ENCODE data around the gene FBXO9.

FBXO9 gene

GRCh38 chr6:53027131-53027718 lies 38.0 kb upstream of the FBXO9 start:
- Histone ChIP-seq H3K9me2 (replicated peaks; ENCODE audit: insufficient read depth, low read length) (no peaks in the 10 kb centered on the region), H3K4me2 (ENCODE audit: low read depth, low read length, poor library complexity, severe bottlenecking) (no peak overlapping the region), H3K9ac (ENCODE audit: low read length) (no peak overlapping the region), H3K36me3 (ENCODE audit: low read length) (no peaks in the 10 kb centered on the region), H2AFZ (ENCODE audit: low read depth, low read length, severe bottlenecking) (no peak overlapping the region), H3K27ac (ENCODE audit: low read depth, low read length) (no peak overlapping the region), H3K4me3 (ENCODE audit: insufficient read depth, low read length, poor library complexity, severe bottlenecking) (no peak overlapping the region), H3F3A (ENCODE audit: insufficient read depth) (no peaks in the 10 kb centered on the region), H3K79me2 (ENCODE audit: insufficient read depth, low read length) (no peaks in the 10 kb centered on the region), H3K9me3 (ENCODE audit: insufficient read depth, low read length) (no peaks in the 10 kb centered on the region), H3K27me3 (ENCODE audit: low read length) (no peaks in the 10 kb centered on the region), H4K20me1 (ENCODE audit: low read depth, low read length) (no peaks in the 10 kb centered on the region)
- no peak for TF ChIP-seq EZH2phosphoT487 (conservative IDR thresholded peaks at IDR 0.05; ENCODE audit: low read length)
- TF ChIP-seq CTCF (IDR thresholded peaks at IDR 0.05; ENCODE audit: insufficient read depth, low read length, poor library complexity, severe bottlenecking): no peak

GRCh38 chr6:53028467-53028866 lies 36.7 kb upstream of the FBXO9 start:
- H3K4me3 ChIP-seq (ENCODE audit: insufficient read depth, low read length, poor library complexity, severe bottlenecking): no peak overlapping the region
- no peaks in the 10 kb centered on the region for H3F3A ChIP-seq (ENCODE audit: insufficient read depth)
- H3K27ac ChIP-seq (ENCODE audit: low read depth, low read length): no peak overlapping the region
- no peaks in the 10 kb centered on the region for H4K20me1 ChIP-seq (ENCODE audit: low read depth, low read length)
- no peaks in the 10 kb centered on the region for H3K9me2 ChIP-seq (replicated peaks; ENCODE audit: insufficient read depth, low read length)
- H3K36me3 ChIP-seq (ENCODE audit: low read length): no peaks in the 10 kb centered on the region
- no peaks in the 10 kb centered on the region for H3K9me3 ChIP-seq (ENCODE audit: insufficient read depth, low read length)
- no peaks in the 10 kb centered on the region for H3K27me3 ChIP-seq (ENCODE audit: low read length)
- TF ChIP-seq CTCF (IDR thresholded peaks at IDR 0.05; ENCODE audit: insufficient read depth, low read length, poor library complexity, severe bottlenecking) (no peak), EZH2phosphoT487 (conservative IDR thresholded peaks at IDR 0.05; ENCODE audit: low read length) (no peak)
- H3K79me2 ChIP-seq (ENCODE audit: insufficient read depth, low read length): no peaks in the 10 kb centered on the region
- no peak overlapping the region for H2AFZ ChIP-seq (ENCODE audit: low read depth, low read length, severe bottlenecking)
- H3K9ac ChIP-seq (ENCODE audit: low read length): no peak overlapping the region
- H3K4me2 ChIP-seq (ENCODE audit: low read depth, low read length, poor library complexity, severe bottlenecking): no peak overlapping the region

GRCh38 chr6:53029257-53029656 lies 35.9 kb upstream of the FBXO9 start:
- H3K36me3 ChIP-seq (ENCODE audit: low read length): no peaks in the 10 kb centered on the region
- no peaks in the 10 kb centered on the region for H4K20me1 ChIP-seq (ENCODE audit: low read depth, low read length)
- no peaks in the 10 kb centered on the region for H3K79me2 ChIP-seq (ENCODE audit: insufficient read depth, low read length)
- no peak overlapping the region for H3K9ac ChIP-seq (ENCODE audit: low read length)
- H3K27ac ChIP-seq (ENCODE audit: low read depth, low read length): no peak overlapping the region
- TF ChIP-seq EZH2phosphoT487 (conservative IDR thresholded peaks at IDR 0.05; ENCODE audit: low read length): no peak
- no peak for TF ChIP-seq CTCF (IDR thresholded peaks at IDR 0.05; ENCODE audit: insufficient read depth, low read length, poor library complexity, severe bottlenecking)
- H3K4me2 ChIP-seq (ENCODE audit: low read depth, low read length, poor library complexity, severe bottlenecking): no peak overlapping the region
- H3K4me3 ChIP-seq (ENCODE audit: insufficient read depth, low read length, poor library complexity, severe bottlenecking): no peak overlapping the region
- no peaks in the 10 kb centered on the region for H3F3A ChIP-seq (ENCODE audit: insufficient read depth)
- H2AFZ ChIP-seq (ENCODE audit: low read depth, low read length, severe bottlenecking): no peak overlapping the region
- H3K27me3 ChIP-seq (ENCODE audit: low read length): no peaks in the 10 kb centered on the region
- no peaks in the 10 kb centered on the region for H3K9me3 ChIP-seq (ENCODE audit: insufficient read depth, low read length)
- no peaks in the 10 kb centered on the region for H3K9me2 ChIP-seq (replicated peaks; ENCODE audit: insufficient read depth, low read length)
